Activated T-helper 2 cell treated with anti-CD3 and anti-CD28 coated beads, Interferon-gamma antibody, Interleukin-2, Interleukin-4, amounts not matched to agents 10 μg/mL and 5 μg/mL and 100 μg/mL, durations not matched to agents 14 hours and 24 hours and 36 hours (primary cell): ENCODE data around the gene CPED1. TPM values are rescaled to one million over a fixed set of nuclear protein-coding genes. Genes with fewer than 3 reads are reported as not detected.
"Not testable (repeated sequence)": the region's sequence is repeated elsewhere in the genome, so short reads cannot be mapped to it uniquely, and the experiment has no call there.

Source experiments
- DNase-seq: peaks from one replicate; pipeline ENCODE4 v3.0.0; 2021; ENCODE audit warnings: low spot score
- H3K27ac Mint-ChIP-seq: one replicate; pipeline ENCODE4 v1.8.0; 2021; ENCODE audit warnings: mixed read lengths
- H3K27me3 Mint-ChIP-seq: one replicate; pipeline ENCODE4 v1.8.0; 2021; ENCODE audit warnings: low read depth, mixed read lengths
- H3K36me3 Mint-ChIP-seq: one replicate; pipeline ENCODE4 v1.8.0; 2021; ENCODE audit warnings: low read depth, mixed read lengths
- H3K4me1 Mint-ChIP-seq: one replicate; pipeline ENCODE4 v1.8.0; 2021; ENCODE audit warnings: low read depth, mixed read lengths
- H3K4me3 Mint-ChIP-seq: one replicate; pipeline ENCODE4 v1.8.0; 2021; ENCODE audit warnings: low read depth, mild to moderate bottlenecking, moderate library complexity, mixed read lengths
- H3K9me3 Mint-ChIP-seq: one replicate; pipeline ENCODE4 v1.8.0; 2021; ENCODE audit warnings: mixed read lengths
- intact Hi-C: fragments of 100-400 bp; cut with micrococcal nuclease; formaldehyde crosslinking; loops from one replicate; pipeline ENCODE4 v1.15.1; 2023
- total RNA-seq: library from RNA; stranded (reverse); gene quantifications from 2 replicates; pipeline ENCODE4 v1.2.3, GENCODE V29; 2022

Gene CPED1
- total RNA-seq, 1 donor from 2014 or later = not detected

DNA sequence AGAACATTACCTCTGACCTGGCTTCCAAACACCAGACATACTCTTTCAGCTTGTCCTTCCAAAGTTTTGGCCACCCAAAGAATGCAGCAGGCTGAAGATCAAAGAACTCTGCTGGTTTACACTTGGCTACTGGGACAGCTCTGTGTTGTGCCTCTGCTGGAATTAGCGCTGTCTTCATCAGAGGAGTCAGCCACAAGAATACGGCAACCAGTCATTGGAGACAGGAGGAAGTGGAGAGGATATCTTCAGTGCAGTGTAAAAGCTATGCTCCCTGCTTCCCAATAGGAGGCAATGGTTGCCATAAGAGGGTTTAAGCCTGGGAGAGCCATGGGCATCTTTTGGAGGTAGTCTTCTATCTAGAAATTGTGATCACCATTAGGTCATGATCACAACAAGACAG, 213.6 kb downstream of the CPED1 start:
- Mint-ChIP-seq H3K27ac (no peak overlapping the region), H3K27me3 (peaks cover 2% of the 10 kb centered on the region), H3K4me3 (no peak overlapping the region), H3K36me3 (no peaks in the 10 kb centered on the region), H3K9me3 (no peaks in the 10 kb centered on the region), H3K4me1 (no peaks in the 10 kb centered on the region)
- intact Hi-C loops = no loop called here
- no peak for DNase-seq

DNA sequence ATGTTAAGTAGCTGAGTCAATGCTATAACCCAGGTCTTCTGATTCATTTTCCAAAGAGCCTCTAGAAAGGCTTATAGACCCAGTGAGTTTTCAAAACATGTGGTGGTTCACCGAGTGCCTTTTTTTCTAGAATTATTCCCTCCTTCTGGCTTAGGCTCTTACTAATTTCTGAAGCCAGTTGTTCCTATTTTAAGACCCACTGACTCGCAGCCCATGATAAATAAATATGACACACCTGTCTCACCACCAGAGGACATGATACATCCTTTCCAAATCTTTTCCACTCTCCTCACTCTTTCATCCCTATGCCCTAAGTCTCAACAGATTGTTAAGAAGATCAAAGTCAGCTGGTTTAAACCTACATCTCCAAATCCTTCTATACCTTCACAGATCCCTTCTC, 214.3 kb downstream of the CPED1 start:
- no peaks in the 10 kb centered on the region for H3K36me3 Mint-ChIP-seq
- intact Hi-C loops = no loop called here
- DNase-seq = no peak
- no peaks in the 10 kb centered on the region for H3K4me1 Mint-ChIP-seq
- no peak overlapping the region for H3K27ac Mint-ChIP-seq
- H3K9me3 Mint-ChIP-seq = no peaks in the 10 kb centered on the region
- H3K27me3 Mint-ChIP-seq = peaks cover 2% of the 10 kb centered on the region
- H3K4me3 Mint-ChIP-seq = no peak overlapping the region

DNA sequence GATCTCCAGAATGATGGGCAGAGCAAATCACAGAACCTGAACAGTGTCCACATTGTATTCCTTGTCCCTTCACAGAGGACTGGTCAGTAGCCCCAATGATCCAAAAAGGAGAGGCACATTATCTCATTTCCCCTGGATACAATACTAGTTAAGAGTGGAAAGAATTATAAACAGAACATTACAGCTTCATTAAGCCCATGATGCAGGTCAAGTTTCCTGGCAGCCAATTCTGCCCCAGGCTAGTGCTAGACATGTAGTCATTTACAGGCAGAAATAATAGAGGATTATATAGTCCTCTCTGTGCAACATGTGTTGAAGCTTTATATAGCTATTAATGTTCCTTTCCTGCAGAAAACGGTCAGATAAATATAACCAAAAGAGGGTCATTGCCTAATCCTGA, 216.0 kb downstream of the CPED1 start:
- intact Hi-C loops = no loop called here
- Mint-ChIP-seq H3K4me3 (no peak overlapping the region), H3K27ac (no peak overlapping the region), H3K36me3 (no peaks in the 10 kb centered on the region), H3K9me3 (no peaks in the 10 kb centered on the region), H3K4me1 (no peaks in the 10 kb centered on the region), H3K27me3 (peaks cover 3% of the 10 kb centered on the region)
- no peak for DNase-seq

DNA sequence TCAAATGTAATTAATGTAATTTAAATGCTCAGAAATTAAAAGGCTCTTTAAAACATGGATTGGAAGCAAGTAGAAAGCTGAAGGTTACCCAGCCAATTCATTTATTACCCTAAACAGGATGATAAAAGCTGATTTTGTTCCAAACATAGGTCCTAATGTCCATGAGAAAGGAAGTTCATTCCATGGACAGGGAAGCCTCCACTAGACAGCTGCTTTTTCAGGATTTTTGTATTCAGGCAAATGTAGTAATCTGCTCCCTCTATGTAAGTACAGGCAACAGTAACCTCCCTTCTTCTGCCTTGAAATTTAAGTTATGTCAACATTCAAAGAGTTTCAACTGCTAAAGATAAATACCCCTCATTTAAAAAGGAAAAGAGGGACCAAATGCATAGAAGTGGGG, 217.3 kb downstream of the CPED1 start:
- no peaks in the 10 kb centered on the region for H3K9me3 Mint-ChIP-seq
- no peak overlapping the region for H3K27ac Mint-ChIP-seq
- H3K4me3 Mint-ChIP-seq = no peak overlapping the region
- no peaks in the 10 kb centered on the region for H3K4me1 Mint-ChIP-seq
- H3K36me3 Mint-ChIP-seq = no peaks in the 10 kb centered on the region
- peaks cover 4% of the 10 kb centered on the region for H3K27me3 Mint-ChIP-seq
- intact Hi-C loops = no loop called here
- no peak for DNase-seq

DNA sequence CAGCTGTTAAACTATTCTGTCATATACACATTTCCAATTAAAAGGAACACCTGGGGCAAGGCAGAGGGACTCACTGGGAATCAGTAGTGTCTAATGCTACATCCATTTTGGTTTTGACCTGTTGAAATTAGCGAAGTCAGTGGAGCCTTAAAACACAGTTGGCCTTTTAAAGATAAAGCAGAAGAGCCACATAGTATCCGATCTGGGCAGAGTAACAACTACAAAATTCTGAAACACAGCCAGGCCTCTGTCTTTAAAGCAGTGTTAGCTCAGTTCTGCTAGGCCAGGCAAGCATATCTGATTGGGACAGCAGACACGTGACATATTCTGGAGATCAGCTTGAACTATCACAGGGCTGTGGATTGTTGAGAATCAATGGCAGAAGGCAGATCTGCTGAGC, 222.7 kb downstream of the CPED1 start:
- Mint-ChIP-seq H3K4me1 (no peaks in the 10 kb centered on the region), H3K36me3 (no peaks in the 10 kb centered on the region), H3K27me3 (peaks cover 2% of the 10 kb centered on the region), H3K9me3 (no peaks in the 10 kb centered on the region), H3K4me3 (no peak overlapping the region), H3K27ac (no peak overlapping the region)
- DNase-seq = no peak
- intact Hi-C loops = no loop called here

DNA sequence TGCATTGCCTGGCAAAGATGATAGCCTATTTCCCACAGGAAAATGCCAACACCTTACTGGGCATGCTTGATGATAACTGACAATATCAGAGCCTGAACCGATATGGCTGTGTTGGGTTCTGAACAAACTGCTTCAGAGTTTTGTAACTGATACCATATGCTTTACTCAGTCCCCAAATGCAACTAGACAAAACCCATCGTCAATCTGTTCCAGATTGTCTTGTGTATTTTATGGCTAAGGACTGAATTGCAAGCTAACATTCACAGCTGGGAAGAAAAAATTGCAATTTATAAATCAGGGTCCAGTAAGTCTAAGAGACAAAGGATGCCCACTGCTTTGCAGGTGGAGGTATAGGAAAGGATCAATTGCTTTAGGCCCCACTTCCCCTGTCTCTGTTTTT, 223.5 kb downstream of the CPED1 start:
- no peak overlapping the region for H3K4me3 Mint-ChIP-seq

DNA sequence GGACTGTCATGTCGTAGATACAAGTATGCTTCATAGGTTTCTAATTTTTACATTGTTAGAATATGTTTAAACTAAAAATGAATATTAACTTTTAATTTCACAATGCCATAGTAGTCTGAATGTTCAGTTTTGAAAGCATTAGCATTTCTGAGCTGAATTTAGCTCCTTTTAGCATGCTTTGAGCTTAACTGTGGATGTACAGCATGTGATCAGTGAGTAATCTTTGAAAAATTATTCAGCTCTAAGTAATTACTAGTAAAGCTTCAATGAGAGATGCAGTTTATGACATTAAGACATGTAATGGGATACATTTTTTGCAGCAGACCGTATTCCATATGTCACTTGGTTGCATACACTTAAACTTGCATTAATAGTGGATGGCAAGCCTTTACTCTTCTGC, 226.1 kb downstream of the CPED1 start:
- Mint-ChIP-seq H3K27me3 (peaks cover 4% of the 10 kb centered on the region), H3K36me3 (no peaks in the 10 kb centered on the region), H3K9me3 (no peaks in the 10 kb centered on the region), H3K4me1 (no peaks in the 10 kb centered on the region), H3K27ac (no peak overlapping the region), H3K4me3 (no peak overlapping the region)
- no peak for DNase-seq
- intact Hi-C loops = no loop called here

More for the DNA sequence above, 223.5 kb downstream of the CPED1 start:
- DNase-seq = no peak
- Mint-ChIP-seq H3K4me1 (no peaks in the 10 kb centered on the region), H3K36me3 (no peaks in the 10 kb centered on the region), H3K27me3 (peaks cover 4% of the 10 kb centered on the region), H3K27ac (no peak overlapping the region), H3K9me3 (no peaks in the 10 kb centered on the region)
- intact Hi-C loops = no loop called here

DNA sequence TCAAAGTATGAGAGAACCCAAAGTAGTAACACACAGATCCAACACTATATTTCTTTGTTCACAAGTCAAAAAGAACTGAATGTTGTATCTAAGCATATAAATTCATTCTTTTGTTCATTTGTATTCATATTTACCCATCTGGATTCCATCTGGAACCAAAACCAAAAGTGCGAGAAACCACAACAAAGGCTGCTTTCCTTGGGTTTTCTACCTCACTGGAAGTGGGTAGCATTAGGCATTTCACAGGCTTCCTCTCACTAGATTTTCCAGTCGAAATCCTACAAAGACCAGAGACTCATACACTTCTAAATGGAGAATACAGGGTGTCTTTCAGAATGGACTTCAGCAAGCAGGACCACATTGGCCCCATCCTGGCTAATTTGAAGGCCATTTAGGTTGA, 230.5 kb downstream of the CPED1 start:
- DNase-seq = no peak
- H3K27me3 Mint-ChIP-seq = peaks cover 4% of the 10 kb centered on the region
- H3K4me1 Mint-ChIP-seq = no peaks in the 10 kb centered on the region
- intact Hi-C loops = no loop called here
- H3K27ac Mint-ChIP-seq = no peak overlapping the region
- H3K9me3 Mint-ChIP-seq = no peaks in the 10 kb centered on the region
- no peaks in the 10 kb centered on the region for H3K36me3 Mint-ChIP-seq
- no peak overlapping the region for H3K4me3 Mint-ChIP-seq

DNA sequence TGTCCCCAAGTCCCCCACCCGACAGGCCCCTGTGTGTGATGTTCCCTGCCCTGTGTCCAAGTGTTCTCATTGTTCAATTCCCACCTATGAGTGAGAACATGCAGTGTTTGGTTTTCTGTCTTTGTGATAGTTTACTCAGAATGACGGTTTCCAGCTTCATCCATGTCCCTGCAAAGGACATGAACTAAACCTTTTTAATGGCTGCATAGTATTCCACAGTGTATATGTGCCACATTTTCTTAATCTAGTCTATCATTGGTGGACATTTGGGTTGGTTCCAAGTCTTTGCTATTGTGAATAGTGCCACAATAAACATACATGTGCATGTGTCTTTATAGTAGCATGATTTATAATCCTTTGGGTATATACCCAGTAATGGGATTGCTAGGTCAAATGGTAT, 232.6 kb downstream of the CPED1 start:
- H3K9me3 Mint-ChIP-seq, H3K4me3 Mint-ChIP-seq, H3K36me3 Mint-ChIP-seq, H3K4me1 Mint-ChIP-seq, H3K27ac Mint-ChIP-seq, DNase-seq, intact Hi-C loops, H3K27me3 Mint-ChIP-seq: not testable (repeated sequence)

DNA sequence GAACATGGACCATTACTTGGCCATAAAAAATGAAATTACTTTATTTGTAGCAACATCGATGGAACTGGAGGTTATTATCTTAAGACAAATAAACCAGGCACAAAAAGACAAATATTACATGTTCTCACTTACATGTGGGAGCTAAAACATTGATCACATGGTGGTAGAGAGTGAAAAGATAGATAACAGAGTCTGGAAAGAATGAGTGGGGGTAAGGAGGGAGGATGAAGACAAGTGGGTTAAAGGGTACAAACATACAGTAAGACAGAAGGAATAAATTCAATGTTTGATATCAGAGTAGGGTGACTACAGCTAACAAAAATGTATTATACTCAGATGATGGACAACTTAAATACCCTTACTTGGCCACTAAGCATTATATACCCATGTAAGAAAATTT, 240.3 kb downstream of the CPED1 start:
- H3K9me3 Mint-ChIP-seq = no peaks in the 10 kb centered on the region
- intact Hi-C loops = no loop called here
- H3K36me3 Mint-ChIP-seq = no peaks in the 10 kb centered on the region
- no peaks in the 10 kb centered on the region for H3K4me1 Mint-ChIP-seq
- no peak overlapping the region for H3K4me3 Mint-ChIP-seq
- no peak for DNase-seq
- H3K27me3 Mint-ChIP-seq = peaks cover 3% of the 10 kb centered on the region
- no peak overlapping the region for H3K27ac Mint-ChIP-seq

DNA sequence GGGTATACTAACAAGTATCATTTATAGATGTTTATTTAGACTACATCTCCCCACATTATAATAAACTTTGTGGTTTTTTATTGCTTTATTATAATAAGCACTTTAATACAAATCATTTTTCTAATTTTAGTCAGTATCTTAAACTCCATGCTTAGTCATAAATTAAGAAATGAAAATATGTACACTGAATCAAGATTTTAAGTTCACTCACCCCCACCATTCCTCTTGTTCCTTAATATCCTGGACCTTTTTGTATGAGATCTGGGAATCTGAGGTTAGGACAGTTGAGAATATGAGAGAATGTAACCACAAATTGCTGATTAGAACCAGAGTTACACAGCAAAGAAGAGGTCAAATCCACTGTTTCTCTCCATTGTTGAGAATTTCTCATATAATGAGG, 246.7 kb downstream of the CPED1 start:
- Mint-ChIP-seq H3K27ac (no peak overlapping the region), H3K36me3 (no peaks in the 10 kb centered on the region), H3K4me1 (no peaks in the 10 kb centered on the region), H3K4me3 (no peak overlapping the region), H3K27me3 (peaks cover 5% of the 10 kb centered on the region), H3K9me3 (no peaks in the 10 kb centered on the region)
- intact Hi-C loops = no loop called here
- DNase-seq = no peak

DNA sequence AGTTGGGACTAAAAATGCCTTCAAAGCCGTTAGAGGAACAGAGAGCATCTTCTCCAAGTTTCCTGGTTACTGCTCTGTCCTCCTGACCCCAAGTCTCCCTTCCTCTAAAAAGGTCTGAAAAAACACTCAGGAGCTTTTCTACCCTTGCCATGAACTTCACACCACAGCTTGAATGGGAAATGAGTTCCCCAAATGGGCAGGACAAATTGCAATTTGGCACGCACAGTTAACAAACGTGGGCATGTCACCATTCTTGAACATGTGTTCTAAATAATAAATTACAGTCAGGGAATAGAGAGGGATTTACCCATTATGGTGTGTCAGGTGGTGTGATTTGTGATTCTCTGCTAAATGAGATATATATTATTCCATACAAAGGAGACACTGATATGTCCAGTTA, 249.1 kb downstream of the CPED1 start:
- Mint-ChIP-seq H3K4me1 (no peaks in the 10 kb centered on the region), H3K36me3 (no peaks in the 10 kb centered on the region), H3K27ac (no peak overlapping the region), H3K9me3 (no peaks in the 10 kb centered on the region), H3K27me3 (peaks cover 1% of the 10 kb centered on the region), H3K4me3 (no peak overlapping the region)
- no peak for DNase-seq
- intact Hi-C loops = no loop called here

DNA sequence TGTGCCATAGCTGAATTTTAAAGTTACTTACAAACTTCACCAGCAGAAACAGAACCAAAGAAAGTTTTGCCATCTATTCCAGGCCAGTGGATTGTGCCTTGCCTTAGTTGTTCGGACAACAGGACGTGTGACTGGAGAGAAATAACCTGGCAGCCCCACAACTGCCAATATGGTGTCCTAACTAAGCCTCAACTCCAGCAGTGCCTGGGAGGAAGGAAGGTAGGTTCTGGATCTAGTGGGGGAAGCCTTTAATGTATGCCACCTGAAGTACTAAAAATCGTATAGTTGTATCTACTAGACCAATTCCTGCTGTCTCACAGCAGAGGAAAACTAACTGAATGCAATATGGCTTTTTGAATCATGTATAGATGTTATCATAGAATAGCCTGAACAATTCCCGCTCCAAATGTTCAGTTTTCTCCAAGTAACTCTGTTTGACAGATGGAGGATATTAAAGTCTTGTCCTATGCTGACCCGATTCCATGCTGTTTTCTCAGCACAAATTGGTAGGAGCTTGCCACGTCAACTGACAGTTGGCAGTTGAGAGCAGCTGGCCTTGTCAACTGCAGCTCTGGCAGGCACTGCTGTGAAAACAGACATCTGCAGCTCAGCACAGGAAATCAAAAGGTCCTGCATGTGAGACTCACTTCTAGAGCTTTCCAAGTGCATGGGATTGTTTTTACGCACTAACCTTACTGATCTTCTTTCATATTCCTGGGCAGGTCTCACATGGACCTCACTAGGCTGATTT, 255.8 kb downstream of the CPED1 start:
- Mint-ChIP-seq H3K27ac (no peak overlapping the region), H3K9me3 (no peaks in the 10 kb centered on the region), H3K27me3 (peaks cover 2% of the 10 kb centered on the region), H3K4me1 (no peaks in the 10 kb centered on the region), H3K36me3 (no peaks in the 10 kb centered on the region), H3K4me3 (no peak overlapping the region)
- no peak for DNase-seq
- intact Hi-C loops = no loop called here

DNA sequence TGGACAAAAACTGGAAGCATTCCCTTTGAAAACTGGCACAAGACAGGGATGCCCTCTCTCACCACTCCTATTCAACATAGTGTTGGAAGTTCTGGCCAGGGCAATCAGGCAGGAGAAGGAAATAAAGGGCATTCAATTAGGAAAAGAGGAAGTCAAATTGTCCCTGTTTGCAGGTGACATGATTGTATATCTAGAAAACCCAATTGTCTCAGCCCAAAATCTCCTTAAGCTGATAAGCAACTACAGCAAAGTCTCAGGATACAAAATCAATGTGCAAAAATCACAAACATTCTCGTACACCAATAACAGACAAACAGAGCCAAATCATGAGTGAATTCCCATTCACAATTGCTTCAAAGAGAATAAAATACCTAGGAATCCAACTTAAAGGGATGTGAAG, 262.9 kb downstream of the CPED1 start:
- H3K4me3 Mint-ChIP-seq, H3K4me1 Mint-ChIP-seq, H3K27ac Mint-ChIP-seq, H3K27me3 Mint-ChIP-seq, DNase-seq, intact Hi-C loops, H3K9me3 Mint-ChIP-seq, H3K36me3 Mint-ChIP-seq: not testable (repeated sequence)
